Activated CD8-positive, alpha-beta memory T cell treated with anti-CD3 and anti-CD28 coated beads for 36 hours (primary cell): ENCODE measurements around the gene BCCIP. TPM values are rescaled to one million over a fixed set of nuclear protein-coding genes. Genes with fewer than 3 reads are reported as not detected.

Experiments
- CTCF ChIA-PET: fragments of 350-600 bp; sonication (Branson Sonifier 250); formaldehyde crosslinking; loops from one replicate; lab custom pipeline; 2021; ENCODE audit warnings: antibody characterized with exemption; lab: Charles Lee
- POLR2A ChIA-PET: fragments of 350-600 bp; sonication (Branson Sonifier 250); formaldehyde crosslinking; loops from one replicate; lab custom pipeline; 2021; ENCODE audit warnings: antibody characterized with exemption; lab: Charles Lee
- total RNA-seq, 2 experiments: library from RNA; stranded (reverse); gene quantifications; one replicate each; pipeline ENCODE4 v1.2.3, GENCODE V29; 2021

Gene BCCIP
- total RNA-seq, 2 experiments from 2014 or later = 137 to 141 TPM

DNA sequence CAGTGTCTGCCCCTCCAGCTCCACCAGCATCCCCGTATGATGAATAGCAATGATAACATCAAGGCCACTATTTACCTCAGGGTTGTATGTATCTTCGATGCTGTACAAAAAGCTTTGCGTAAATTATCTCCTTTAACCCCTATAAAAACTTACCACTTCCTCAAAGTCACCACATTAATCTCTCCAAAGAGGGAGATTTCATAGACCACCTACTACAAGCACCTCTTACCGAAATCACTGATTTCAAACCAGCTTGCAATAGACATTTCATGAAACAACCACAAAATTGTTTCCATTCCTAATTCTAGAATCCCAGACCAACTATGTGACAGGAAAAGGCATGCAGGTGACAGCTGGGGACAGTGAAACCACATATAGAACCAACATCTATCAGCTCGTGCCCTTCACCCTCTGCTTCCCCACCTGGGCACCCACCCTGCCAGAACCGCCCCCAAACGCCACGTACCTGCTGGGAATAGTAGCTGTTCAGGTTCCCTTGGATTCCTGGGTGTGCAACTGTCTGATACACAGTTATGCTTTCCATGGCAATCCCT is 27.6 kb upstream of the BCCIP start:
- POLR2A ChIA-PET = no interaction called here
- CTCF ChIA-PET = no interaction called here

DNA sequence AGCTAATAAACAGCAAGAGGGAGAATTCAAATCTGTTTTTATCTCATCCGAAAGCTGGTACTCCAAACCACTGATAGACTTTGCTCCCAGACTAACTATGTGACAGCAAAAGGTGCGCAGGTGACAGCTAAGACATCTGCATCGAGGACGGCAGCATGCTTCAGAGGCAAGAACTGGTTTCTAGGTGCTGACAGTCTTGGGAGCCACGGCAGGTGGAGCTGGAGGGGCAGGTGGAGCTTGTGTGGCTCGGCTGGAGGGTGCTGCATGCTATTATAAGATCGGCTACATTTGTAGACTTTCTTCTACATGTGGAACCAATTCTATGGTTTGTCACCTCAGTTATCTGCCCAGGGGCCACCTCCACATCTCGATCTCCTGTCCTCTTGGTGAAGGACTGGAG is 25.9 kb upstream of the BCCIP start:
- POLR2A ChIA-PET = interaction anchor here (0.5 kb wide), 1 partner anchor 72 kb away, joined by 3 read pairs; no protein-coding TSS in a partner anchor
- CTCF ChIA-PET = no interaction called here

DNA sequence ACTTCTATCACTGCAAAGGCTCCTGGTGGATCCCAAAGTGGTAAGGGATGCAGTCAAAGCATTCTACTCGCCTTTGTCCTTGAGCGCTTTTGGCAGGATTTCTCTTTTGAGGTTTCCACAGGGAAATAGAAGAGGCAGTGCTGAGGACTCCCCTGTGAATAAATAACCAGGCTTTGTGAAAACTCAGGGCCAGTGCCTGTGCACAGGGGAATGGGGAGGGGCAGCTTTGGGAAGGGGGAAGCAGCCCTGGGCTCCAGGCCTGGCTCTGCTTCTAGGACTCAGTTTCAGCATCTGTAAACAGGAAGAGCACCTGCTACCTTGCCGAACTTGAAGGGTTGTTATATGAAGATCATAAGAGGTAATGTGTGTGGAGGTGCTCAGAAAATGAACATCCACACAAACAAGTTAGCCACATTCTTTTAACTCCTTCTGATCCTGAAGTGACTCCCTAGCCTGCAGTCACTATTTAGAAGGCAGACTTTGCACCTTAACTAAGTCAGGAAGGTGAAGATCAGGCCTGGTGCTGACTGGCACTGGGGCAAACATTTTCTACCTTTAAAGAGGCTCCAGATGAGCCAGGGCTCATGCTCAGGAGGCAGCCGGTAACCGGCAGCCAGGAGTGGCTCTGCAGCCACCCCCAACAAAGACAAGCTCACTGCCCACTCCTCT is 25.2 kb upstream of the BCCIP start:
- CTCF ChIA-PET = no interaction called here

DNA sequence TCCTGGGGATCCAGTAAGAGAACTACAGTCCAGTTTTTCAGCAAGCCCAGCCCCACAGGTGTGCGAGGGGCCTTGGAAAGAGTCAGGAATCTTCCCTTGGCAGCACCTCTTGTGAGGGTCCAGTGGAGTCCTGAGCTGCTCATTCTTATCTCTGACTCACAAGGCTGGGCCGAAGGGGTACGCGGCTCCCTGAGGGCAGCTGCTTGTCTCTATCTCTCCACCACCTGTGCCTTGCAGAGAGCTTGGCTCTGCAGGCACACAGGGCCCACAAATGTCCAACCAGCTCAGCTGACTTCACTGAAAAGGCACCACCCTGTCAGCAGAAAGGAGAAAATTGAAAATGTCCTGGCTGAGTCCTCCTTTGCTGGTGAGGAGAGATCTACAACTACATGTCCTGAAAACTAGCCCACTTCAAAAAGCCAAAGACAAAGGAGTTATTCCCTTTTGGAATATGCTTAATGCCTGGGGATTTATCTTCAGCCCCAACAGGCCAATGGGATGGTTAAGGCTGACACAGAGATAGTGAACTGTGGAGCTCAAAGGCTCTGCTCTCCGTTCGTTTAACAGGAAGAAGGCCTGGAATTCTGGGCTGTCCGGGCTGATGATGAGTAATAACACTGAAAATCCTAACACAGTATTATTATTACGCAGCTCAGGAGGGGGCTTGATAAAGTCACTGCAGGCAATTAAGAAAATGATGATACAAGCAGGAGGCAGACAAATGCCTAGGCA is 23.7 kb upstream of the BCCIP start:
- POLR2A ChIA-PET = no interaction called here
- CTCF ChIA-PET = no interaction called here

More for the DNA sequence above, 25.2 kb upstream of the BCCIP start:
- POLR2A ChIA-PET = no interaction called here

DNA sequence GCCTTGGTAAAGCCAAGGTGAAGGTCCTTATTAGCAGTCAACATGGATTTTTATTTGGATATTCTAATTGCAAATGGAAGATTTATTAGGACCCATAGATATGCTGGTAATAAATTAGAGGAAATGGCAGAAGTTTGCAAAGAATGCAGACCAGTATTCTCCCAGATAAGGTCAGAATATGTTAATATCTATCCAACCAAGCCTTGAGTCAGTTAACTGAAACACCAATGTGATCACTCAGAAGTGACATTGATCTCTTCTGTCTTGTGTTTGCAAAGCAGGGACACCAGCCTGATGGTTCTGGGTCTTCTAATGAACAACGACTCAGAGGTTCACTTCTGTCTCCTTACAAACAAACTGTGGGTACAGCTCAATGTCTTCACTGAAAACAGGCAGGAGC is 21.8 kb upstream of the BCCIP start:
- POLR2A ChIA-PET = no interaction called here
- CTCF ChIA-PET = interaction anchor here (0.6 kb wide), 1 partner anchor 624 kb away, joined by 3 read pairs; no protein-coding TSS in a partner anchor

DNA sequence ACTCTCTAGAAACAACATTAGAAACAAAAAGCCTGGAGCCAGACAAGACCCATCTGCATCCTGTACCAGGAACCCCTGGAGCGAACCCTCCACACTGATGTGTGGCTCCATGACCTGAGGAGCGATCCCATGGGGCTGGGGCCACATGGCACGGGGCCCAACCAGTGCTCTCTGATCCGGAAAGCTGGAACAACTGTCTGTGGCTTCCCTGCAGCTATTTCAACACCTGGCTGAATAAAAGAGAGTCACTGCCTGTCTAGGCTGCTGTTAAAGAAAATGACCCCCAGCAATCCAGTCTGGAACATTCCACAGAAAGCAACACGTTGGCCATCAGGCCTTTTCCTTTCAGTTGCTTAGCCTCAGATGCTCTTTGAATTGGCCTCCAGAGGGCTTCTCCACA is 21.2 kb upstream of the BCCIP start:
- ChIA-PET CTCF (no interaction called here), POLR2A (no interaction called here)

DNA sequence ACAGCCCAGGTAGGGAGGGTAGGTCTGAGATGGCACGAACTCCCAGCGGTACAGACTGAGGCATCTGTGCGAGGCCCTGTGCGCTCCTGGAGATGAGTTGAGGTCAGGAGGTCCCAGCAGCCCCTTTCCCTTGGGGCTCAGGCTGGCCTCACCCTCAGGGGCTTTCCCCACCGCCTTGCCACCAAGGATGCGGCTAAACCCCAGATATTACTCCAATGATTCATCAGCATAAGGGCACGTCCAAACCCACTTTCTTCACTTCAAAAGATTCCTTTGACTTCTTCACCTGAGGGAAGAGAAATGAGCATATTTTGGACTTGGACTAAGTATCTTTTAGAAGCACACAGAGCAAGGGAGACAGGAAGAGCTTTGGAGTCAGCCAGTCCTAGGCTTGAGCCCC is 20.6 kb upstream of the BCCIP start:
- ChIA-PET CTCF (no interaction called here), POLR2A (no interaction called here)

DNA sequence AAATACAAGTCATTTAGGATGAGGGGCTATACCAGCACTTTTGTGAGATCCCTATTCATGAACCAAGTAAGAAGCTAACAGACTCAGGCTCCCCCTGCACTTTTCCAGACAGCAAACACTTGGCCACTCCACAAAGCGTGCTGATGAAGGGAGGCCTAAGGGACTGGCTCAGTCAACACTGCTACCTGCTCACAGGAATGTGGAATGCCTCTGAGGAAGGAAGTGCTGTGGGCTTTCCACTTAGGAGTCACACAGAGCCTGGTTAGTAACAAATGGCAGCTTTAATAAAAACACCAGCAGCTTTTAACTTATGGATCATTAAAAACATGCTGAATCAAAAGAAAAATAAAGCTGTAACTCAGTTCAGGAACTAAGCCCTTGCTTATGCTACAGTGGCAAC is 15.3 kb upstream of the BCCIP start:
- ChIA-PET POLR2A (interaction anchor here (0.6 kb wide), 1 partner anchor 25 kb away, joined by 3 read pairs; no protein-coding TSS in a partner anchor), CTCF (interaction anchor here (0.6 to 0.8 kb wide), 2 partner anchors 20 to 21 kb away, joined by 3 read pairs; no protein-coding TSS in a partner anchor)

DNA sequence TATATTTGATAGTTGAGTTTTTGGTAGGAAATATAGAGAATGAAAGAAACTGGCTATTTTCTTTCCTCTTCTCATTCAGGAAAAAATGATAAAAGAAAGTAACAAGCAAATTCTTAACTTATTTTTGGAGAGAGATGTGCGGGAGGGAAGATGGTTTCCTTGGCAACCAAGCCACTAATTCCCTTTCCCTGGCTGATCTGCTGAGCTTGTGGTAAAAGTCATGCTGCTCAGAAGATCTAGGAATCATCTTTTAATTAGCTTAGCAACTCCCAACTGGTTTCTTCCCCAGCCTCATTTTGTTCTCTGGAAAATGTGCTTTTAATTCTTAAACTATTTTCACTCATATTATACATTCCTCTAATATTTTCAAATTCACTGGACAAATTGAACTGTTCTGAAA is 12.1 kb upstream of the BCCIP start:
- POLR2A ChIA-PET = no interaction called here
- CTCF ChIA-PET = no interaction called here

DNA sequence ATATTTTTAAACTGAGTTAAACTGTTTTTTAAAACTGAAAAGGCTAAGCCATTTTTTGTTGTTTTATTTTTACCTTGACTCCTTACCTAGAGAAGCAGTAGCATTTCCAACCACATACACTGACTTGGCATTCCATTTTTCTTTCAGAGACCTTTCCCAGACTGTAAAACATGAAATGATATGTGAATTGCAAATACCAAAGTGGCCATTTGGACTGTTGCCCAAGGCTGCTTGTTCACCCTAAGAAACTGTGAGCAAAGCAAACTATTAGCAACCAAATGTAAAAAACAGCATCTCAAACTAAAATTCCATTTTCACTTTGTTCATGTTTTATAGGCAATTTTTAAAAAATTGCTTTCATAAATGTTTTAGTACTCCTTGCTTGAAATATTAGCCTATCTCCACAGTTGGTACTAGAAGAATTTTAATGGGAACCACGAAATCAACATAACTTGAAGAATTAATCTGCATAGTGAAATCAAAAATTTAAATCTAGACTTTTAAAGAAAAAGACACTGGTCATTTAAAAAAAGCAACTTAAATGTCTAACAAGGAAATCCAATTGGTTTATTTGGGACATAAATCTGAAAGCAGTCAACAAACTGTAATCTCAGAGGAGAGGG is 11.1 kb upstream of the BCCIP start:
- ChIA-PET POLR2A (no interaction called here), CTCF (no interaction called here)

DNA sequence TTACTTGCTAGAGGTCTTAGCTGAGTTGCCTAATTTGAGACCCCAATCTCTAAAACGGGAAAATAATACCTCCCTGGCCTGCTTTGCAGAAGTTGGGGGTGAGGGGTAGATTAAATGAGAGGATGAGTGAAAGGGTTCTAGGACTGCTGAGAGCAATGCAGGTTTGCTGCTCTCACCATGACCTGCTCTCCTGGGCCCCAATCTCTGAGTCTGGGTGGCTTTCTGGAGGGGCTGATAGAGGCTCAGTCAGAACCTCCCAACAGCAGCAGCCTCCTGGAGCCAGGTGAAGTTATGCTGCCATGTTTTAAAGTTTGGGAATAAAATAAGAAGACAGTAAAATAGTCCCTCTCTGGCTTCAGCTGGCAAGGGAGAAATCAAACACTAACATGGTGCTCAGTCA is 7.6 kb upstream of the BCCIP start:
- ChIA-PET POLR2A (no interaction called here), CTCF (no interaction called here)

DNA sequence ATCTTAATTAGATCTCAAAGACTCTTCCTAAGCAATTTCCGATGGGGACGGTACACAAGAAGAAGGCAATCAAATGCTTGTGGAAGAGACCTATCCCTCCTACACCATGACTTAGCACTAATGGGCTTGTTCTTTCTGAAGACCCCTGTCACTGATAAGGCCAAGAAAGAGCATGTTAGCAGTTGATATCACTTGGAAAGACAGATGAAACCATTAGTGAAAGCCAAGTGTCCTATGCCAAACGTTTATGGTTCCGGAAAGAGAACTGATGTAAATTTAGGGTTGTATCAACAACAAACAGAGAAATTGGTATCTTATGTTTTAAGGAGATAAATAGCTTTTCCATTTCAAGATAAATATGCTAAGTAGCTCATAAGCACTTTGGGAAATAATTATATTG is 6.8 kb upstream of the BCCIP start:
- ChIA-PET POLR2A (interaction anchor here (0.6 kb wide), 1 partner anchor 9 kb away, joined by 3 read pairs; no protein-coding TSS in a partner anchor), CTCF (no interaction called here)

DNA sequence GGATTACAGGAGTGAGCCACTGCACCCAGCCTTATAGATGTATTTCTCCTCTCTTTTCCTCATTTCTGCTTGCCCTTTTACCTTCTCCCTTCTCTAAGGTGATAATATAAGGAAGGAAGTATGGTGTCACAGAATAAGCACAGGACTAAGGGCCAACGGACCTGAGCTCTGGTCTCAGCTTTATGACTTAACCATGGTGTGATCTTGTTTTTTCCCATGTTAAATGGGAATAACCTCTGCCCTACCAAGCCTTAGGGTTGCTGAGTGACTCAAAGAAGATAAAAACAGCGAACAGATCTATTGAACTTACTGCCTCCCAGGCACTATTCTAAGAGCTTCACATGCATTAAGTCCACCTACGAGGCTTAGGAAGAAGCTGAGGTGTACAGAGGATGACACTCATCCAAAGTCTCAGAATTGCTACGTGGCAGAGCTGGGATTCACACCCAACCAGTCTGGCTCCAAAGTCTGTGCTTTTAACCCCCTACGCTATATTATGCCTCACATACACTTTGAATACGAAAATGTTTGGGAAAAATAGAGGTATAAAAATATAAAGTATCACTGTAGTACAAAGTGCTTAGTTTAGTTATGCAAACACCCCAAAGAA is 5.9 kb upstream of the BCCIP start:
- POLR2A ChIA-PET = no interaction called here
- CTCF ChIA-PET = no interaction called here

DNA sequence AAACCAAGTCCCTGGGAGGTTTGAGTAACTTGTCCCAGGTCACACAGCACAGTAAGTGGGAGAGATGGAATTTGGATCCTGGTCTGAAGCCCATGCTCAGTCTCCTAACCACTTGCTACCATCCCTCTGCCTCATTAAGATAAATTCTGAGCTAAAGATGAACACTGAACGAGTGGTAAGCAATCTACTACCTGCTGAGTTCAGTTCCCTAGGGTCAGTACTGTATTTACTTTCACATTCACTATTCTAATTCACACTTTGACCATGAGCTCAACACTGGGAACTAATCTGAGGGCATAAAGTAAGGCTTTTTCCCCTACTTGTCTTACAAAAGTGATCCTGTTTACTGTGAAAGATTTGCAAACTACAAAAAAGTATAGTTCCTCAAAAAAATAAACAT is 2.6 kb upstream of the BCCIP start:
- POLR2A ChIA-PET = no interaction called here
- CTCF ChIA-PET = no interaction called here

DNA sequence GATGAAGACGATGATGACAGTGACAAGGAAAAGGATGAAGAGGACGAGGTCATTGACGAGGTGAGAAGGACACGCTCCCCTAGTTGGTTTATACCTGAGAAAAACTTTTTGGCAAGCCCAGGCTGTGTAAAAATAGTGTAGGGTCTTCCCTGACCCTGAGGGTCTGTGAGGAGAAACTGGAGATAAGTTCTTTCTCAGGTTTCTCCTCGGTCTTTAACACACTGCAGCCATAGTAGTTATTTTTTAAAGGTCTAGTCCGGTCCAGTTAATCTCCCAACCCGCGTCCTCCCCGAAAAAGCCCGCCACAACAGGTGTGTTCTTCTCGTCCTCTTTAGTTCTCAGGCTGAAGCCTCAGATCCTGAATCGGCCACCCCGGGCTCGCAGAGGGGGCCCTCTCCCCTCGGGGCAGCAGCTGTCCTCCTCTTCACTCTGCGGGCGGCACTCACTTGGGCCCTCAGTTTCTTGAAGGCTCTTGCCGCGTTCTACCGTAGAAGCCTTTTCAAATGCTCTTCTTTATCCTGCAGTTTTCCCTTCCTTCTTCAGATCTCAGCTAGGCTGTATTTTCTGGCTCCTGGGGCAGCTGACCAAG is 411 bp downstream of the BCCIP start:
- POLR2A ChIA-PET = interaction anchor here (1.3 to 2.4 kb wide), 2 partner anchors 9 to 104 kb away, joined by 5 to 13 read pairs; partner anchors contain the start of gene EDRF1
- CTCF ChIA-PET = no interaction called here

DNA sequence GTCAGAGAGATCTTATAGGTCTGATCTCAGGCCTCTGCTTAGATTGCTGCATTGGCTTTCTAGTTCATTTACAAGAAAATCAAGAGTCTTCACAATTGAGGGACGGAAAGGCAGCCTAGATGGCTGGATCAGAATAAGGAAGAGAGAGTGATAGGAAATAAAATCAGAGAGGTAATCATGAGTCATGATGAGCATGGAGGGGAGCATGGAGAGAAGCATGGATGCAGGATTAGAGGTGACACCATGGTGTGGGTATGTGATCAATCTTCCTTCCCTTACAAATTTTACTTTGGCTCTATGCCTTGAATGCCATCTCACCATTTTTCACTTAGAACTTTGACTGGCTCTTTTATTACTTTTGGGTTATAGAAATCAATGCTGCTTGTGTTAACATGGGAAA is 1.4 kb downstream of the BCCIP start:
- ChIA-PET CTCF (no interaction called here), POLR2A (interaction anchor here (2.4 kb wide), 1 partner anchor 105 kb away, joined by 13 read pairs; the partner anchor contains the start of gene EDRF1)

DNA sequence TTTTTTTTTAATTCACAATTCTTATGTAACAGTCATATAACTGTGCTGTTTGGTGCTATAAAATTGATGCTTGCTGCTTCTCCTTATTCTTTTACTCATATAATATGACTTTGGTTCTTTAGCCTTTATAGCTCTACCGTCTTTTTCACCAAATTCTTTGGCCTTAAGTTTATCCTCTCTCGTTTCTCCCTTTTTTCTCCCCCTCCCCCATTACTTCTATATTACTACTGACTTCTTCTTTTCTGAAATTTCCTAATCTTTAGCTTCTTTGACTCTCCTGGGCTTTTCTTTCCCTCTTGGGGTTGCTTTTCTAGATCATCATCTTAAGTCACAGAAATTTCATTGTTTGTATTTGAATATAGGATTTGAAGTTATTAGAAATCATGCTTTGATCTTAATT is 3.8 kb downstream of the BCCIP start:
- ChIA-PET POLR2A (interaction anchor here (0.6 kb wide), 1 partner anchor 19 kb away, joined by 5 read pairs; no protein-coding TSS in a partner anchor), CTCF (no interaction called here)

DNA sequence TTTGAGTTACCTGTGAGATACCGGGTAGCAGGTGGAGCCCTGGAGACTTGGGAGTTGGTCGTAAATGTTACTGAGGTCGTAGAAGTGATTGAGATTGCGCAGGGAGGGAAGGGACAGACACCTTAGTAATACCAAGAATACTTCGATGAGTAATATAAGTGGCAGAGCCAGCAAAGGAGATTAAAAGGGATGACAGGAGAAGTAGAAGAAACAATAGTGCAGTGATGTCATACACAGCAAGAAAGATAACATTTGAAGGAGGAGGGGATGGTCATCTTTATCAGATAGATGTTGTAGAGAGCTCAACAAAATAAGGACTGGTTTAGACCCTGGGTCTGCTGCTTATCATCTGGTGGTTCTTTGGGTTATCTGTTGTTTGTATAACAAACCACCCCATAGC is 5.0 kb downstream of the BCCIP start:
- POLR2A ChIA-PET = no interaction called here
- CTCF ChIA-PET = interaction anchor here (1.1 kb wide), 1 partner anchor 21 kb away, joined by 3 read pairs; no protein-coding TSS in a partner anchor

DNA sequence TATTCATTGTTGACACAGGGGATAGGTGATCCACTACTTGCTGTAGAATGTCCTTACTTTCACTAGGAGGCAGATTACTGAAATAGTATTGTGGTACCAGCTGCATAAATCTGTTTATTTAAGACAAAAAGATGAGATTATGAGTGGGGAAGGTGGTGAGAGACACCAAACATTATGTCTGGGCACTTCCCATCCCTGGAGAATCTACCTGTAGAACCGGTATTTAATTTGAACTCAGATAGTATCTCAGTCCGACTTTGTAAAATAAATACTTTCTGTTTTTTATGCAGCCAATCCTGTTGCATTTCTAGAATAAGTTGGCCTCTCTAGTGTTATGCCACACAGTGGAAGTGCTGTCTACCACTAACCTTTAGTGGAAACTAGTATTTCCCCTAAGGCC is 13.4 kb downstream of the BCCIP start:
- POLR2A ChIA-PET = interaction anchor here (0.6 kb wide), 1 partner anchor 10 kb away, joined by 4 read pairs; no protein-coding TSS in a partner anchor
- CTCF ChIA-PET = no interaction called here
